Keratinocyte (primary cell): ENCODE results near the gene BANP.
"Not testable (repeated sequence)": the region's sequence is repeated elsewhere in the genome, so short reads cannot be mapped to it uniquely, and the experiment has no call there.

Experiments used
- EZH2 ChIP-seq: IDR thresholded peaks from one replicate; pipeline ENCODE4 v1.6.1; 2012; ENCODE audit warnings: inconsistent platforms, mild to moderate bottlenecking, low read length, moderate library complexity
- TF ChIP-seq, protein P1 (sequence below), 3 experiments: IDR thresholded peaks in 1 of 3; conservative IDR thresholded peaks in 1 of 3; optimal IDR thresholded peaks in 1 of 3; 2 replicates in 2 of 3; 3 replicates in 1 of 3; pipeline versions ENCODE3 to v1.5.1; 2011; ENCODE audit warnings: low read length in 3 of 3, mild to moderate bottlenecking in 3 of 3, moderate library complexity in 2 of 3, control low read depth in 1 of 3, inconsistent platforms in 1 of 3; ENCODE audit not compliant: insufficient read depth in 2 of 3; ENCODE audit errors: extremely low read depth in 1 of 3

DNA sequence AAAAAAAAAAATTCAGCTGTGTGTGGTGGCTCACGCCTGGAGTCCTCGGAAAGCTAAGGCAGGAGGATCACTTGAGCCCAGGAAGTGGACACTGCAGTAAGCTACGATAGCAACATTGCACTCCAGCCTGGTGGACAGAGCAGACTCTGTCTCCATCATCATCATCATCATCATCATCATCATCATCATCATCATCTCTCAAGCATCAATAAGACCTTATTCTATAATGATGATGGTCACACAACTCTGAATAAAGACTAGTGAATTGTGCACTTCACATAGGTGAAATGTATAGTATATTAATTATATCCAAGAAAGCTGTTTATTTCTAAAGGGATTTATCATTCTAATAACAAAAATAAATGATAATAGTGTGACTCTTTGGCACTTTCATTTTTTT is 143.7 kb downstream of the BANP start:
- TF ChIP-seq, protein P1, sequence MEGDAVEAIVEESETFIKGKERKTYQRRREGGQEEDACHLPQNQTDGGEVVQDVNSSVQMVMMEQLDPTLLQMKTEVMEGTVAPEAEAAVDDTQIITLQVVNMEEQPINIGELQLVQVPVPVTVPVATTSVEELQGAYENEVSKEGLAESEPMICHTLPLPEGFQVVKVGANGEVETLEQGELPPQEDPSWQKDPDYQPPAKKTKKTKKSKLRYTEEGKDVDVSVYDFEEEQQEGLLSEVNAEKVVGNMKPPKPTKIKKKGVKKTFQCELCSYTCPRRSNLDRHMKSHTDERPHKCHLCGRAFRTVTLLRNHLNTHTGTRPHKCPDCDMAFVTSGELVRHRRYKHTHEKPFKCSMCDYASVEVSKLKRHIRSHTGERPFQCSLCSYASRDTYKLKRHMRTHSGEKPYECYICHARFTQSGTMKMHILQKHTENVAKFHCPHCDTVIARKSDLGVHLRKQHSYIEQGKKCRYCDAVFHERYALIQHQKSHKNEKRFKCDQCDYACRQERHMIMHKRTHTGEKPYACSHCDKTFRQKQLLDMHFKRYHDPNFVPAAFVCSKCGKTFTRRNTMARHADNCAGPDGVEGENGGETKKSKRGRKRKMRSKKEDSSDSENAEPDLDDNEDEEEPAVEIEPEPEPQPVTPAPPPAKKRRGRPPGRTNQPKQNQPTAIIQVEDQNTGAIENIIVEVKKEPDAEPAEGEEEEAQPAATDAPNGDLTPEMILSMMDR (optimal IDR thresholded peaks at IDR 0.05 in 1 of 3, IDR thresholded peaks at IDR 0.05 in 1 of 3, conservative IDR thresholded peaks at IDR 0.05 in 1 of 3; ENCODE audit: extremely low read depth in 1 of 3, insufficient read depth in 2 of 3, low read length in 3 of 3) = not testable (repeated sequence)
- not testable (repeated sequence) for TF ChIP-seq EZH2
